Measurements from ENCODE around the gene FBXL13.
"Not testable (repeated sequence)": the region's sequence is repeated elsewhere in the genome, so short reads cannot be mapped to it uniquely, and the experiment has no call there.

The FBXL13 gene

DNA sequence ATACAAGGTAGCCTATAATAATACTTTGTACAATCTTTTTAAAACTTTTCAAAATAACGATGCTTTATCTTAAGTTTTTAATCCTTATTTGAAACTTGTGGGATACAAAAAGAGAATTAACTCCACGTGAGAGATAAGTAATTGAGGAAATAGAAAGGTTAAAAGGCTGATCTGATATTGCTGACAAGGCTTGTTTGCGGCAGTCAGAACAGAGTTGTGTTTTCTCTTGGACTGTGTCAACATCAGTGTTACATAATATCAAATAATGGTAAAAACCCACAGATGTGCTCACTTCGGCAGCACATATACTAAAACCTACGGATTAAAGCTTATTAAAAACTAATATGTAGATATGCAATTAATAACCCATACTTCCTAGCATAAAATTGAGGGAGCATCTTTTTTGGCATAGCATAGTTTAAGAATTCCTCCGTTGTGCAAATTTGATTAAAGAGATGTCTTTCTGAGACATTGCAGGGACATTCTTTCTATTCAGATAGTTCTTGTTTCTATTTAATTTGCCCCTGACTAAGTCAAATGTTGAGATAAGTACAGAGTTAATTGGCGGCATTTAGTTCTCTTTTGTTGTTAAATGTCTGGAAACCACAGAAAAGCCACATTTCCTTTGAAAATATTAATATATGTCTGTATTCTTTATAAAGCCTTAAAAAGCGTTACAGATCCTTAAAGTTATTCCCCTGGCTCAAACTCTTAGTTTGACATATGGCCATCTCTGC, 262.5 kb downstream of the FBXL13 start:
- DNase-seq: no peak

DNA sequence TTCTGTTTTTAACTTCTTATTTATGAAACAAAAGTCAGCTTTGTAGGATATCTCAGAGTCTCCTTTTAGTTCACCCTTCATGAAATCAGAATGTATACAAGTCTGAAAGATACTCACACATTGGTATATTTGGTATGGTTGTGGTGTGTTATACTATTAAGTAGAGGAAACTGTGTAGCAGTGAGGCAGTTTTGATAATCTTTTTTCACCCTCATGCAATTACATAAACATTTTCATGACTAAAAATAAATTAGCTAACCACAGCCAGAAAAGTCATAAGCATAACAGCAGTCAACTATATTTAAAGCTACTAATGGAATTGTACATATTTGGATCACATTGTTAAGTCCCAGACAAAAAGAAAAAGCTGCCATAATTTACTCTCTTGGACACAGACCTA, 263.7 kb downstream of the FBXL13 start:
- no peak for DNase-seq

DNA sequence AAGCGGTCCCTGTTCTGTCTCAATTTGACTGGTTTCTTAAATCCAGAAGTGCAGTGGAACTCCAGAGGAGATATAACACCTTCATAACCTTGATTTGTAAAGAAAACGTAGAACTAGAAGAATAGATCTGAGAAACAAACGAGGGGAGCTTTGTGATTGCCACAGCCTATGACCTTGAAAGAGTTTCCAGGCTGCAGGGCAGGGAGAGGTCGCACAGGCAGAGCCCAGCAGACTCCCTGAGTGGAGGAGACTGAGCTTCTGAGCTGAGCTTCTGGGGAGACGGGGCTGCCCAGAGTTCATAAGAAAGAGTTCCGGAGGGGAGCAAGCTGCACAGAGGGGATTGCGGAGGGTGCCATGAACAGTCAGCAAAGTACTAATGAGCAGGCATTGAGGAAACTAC, 268.0 kb downstream of the FBXL13 start:
- no peak for DNase-seq

DNA sequence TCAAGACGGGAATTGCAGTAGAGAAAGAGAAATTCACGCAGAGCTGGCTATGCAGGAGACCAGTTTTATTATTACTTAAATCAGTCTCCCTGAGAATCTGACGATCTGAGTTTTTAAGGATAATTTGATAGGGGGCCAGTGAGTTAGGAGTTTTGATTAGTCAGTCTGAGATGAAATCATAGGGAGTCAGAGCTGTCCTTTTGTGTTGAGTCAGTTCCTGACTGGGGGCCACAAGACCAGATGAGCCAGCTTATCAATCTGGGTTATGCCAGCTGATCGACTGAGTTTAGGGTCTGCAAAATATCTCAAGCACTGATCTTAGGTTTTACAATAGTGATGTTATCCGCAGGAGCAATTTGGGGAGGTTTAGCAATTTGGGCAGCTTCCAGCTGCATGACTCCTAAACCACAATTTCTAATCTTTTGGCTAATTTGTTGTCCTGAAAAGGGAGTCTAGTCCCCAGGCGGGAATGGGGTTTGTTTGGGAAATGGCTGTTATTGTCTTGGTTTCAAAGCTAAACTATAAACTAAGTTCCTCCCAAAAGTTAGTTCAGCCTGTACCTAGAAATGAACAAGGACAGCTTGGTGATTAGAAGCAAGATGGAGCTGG, 278.5 kb downstream of the FBXL13 start:
- not testable (repeated sequence) for DNase-seq

DNA sequence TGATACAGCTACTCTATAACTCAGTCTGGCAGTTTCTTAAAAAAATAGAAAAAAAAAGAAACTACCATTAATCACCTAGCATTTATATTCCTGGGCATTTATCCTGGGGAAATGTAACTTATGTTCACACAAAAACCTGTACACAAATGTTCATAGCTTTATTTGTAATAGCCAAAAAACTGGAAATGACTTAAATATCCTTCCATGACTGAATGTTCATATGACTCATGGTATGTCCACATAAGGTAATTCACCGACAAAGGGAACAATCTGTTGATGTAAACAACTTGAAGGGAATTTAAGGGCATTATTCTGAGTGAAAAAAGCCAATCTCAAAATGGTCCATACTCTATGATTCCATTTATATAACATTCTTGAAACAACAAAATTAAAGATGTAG, 280.0 kb downstream of the FBXL13 start:
- DNase-seq: not testable (repeated sequence)

DNA sequence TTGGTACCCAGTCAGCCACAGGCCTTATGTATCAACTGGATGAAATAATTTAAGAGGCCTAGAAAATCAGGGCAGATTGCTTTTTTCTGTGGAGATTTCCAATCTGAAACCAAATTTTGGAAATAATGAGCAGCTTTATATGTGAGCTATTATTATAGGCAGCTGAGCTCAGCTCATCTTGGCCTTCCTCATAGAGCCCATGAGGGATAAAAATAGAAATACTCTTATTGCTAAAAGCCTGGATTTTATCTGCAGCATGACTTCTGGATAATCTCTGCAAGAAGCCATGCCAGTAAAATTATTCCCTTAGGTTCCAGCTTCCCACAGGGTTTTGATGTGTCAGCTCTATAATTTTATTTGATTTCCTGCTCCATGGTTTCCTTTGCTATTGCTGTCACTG, 282.8 kb downstream of the FBXL13 start:
- not testable (repeated sequence) for DNase-seq

DNA sequence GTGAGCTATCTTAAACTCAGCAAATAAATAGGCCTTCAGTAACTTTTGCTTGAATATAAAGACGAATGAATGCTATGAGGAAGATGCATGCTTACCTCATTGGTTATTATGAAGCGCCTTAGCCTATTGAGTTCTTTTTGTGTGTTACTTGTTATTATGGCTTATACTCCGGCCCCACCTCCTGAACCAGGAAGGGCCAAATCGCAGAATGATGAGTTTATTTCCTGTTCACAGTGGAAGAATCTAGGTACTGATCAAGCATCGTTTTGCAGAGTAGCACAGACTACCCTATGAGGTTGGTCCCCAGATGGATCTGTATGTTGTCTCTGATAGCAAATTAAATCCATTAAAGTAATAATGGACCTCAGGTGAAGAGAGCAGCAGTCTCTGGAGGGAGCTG, 283.2 kb downstream of the FBXL13 start:
- DNase-seq: not testable (repeated sequence)

DNA sequence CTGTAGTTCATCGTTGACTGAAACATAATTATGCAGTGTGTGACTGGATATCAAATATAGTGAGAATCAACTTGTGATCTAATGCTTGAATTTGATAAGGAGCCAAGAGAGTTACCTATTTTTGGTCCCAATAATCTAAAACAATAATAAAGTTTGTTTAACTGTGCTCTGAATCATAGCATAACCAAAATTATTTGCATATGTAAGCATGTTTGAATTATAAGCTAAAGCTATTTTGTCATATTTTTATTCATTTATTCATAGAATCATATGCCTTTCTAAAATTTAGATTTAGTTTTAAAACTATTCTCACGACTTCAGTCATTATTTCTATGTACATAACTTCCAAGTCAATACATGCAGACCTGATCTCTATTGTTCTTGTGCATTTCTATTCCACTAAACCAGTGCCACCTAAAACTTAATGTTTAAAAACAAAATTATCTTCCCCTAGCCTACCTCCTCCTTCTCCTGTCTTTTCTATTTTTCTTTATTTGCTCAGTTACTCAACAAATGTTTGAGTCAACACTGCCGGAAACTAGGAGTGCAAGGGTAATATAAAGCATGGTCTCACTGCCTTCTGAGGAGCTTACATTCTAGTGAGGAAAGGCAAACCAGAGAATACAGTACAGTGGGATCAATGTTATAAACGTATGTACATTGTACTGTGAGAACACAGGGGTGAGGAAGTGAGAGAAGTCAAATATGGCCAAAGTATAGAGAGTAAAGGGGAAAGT, 284.1 kb downstream of the FBXL13 start:
- not testable (repeated sequence) for DNase-seq

DNA sequence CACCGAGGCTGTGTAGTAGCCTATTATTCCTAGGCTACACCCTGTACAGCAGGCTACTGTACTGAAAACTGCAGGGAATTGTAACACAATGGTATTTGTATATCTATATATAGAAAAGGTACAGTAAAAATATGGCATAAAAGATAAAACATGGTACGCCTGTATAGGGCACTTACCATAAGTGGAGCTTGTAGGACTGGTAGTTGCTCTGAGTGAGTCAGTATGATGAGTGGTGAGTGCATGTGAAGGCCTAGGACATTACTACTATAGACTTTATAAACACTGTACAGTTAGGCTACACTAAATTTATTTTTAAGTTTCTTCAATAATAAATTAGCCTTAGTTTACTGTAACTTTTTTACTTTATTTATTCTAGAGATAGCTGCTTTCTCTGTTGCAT, 285.8 kb downstream of the FBXL13 start:
- DNase-seq: not testable (repeated sequence)

DNA sequence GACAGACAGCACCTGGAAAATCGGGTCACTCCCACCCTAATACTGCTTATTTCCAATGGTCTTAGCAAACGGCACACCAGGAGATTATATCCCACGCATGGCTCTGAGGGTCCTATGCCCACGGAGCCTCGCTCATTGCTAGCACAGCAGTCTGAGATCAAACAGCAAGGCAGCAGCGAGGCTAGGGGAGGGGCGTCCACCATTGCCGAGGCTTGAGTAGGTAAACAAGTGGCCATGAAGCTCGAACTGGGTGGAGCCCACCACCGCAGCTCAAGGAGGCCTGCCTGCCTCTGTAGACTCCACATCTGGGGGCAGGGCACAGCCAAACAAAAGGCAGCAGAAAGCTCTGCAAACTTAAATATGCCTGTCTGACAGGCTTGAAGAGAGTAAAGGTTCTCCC, 293.7 kb downstream of the FBXL13 start:
- not testable (repeated sequence) for DNase-seq

DNA sequence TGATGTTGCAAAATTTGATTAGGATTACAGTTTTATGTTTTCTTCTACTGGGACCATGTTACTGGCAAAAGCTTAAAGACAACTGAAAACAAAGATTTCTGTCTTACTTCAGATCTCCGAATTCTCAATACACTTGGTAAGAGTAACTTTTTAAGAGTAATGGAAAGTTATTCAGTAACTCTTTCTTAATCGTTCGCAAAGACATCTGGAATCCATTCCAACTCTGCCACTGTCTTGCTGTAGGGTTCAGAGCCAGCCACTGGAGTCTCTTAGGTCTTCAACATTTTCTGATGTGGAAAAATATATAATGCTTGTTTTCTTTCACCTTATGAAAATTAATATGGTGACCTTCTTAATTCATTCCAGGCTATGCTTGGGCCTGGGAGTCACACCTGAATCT, 295.9 kb downstream of the FBXL13 start:
- not testable (repeated sequence) for DNase-seq

DNA sequence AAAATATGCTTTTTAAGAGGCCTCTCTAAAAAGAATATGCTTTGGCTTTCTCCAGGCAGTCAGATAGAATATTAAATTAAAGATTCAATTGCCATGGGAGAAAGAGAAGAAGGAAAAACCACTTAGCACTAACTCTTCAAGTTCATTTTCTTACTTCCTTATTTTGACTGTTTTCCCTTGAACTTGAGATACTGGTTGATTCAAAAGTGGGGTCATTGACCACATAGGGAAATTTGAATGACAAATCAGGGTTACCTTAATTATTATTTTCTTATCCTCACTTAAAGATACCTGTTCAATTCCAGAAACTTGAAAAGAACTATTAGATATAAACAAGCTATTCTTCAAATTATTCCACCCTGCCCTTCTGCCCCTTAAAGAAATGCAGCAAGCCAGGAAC, 298.4 kb downstream of the FBXL13 start:
- not testable (repeated sequence) for DNase-seq

DNA sequence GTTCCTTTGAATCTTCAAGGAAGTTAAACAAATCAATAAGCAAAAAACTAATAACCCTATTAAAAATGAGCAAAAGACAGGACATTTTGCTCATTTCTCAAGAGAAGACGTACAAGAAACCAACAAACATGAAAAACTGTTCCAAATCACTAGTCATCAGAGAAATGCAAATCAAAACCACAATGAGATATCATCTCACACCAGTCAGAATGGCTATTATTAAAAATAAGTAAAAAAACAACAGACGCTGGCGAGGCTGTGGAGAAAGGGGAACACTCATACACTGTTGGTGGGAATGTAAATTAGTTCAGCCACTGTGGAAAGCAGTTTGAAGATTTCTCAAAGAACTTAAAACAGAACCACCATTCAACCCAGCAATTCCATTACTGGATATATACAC, 304.1 kb downstream of the FBXL13 start:
- not testable (repeated sequence) for DNase-seq

DNA sequence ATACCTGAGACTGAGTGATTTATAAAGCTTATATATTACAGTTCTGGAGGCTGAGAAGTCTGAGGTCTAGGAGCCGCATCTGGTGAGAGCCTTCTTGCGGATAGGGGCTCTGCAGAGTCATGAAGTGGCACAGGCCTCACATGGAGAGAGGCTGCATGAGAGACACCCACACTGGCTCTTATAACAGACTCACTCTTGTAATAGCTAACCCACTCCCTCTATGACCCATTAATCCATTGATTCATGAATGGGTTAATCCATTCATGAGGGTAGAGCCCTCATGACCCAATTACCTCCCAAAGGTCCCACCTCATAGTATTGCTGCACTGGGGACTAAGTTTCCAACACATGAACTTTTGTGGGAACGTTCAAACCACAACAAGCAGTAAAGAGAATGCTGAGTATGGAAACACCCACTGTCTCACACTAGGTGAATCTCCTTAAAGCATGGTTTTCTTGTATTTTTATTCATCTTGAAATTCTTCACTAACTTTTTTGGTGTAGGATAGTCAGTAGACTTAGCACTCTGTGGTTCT, 304.9 kb downstream of the FBXL13 start:
- not testable (repeated sequence) for DNase-seq

DNA sequence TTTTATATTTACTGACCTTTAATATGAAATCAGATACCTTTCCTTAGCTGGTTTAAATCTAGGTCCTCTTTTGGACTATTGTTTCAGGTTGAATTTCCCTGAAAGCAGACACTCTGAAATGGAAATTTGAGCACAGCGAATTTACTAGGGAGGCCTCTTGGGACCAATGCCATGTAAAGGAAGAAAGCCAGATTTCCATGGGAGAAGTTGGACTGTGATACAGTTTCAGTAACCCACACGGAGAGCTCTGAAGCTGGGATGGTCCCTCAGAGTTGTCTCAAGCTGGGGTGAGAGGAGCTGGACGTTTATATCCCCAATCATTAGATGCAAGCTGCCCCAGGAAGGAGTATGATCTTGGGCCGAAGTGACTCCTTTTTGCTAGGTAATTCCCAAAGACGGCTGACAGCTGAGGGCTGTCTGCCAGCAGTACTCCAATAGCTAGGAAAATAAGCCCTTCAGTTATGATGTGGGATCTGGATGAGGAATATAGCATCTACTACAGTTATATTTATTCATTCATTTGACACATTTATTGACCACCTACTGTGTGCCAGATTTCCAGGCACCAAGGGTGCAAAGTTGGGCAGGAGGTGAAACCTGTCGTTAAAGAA, 311.2 kb downstream of the FBXL13 start:
- not testable (repeated sequence) for DNase-seq
